ENCODE results near the gene SLC17A9.
A peak's percentile ranks its signal among the peaks of the same experiment; 100 is the strongest.

The SLC17A9 gene

DNA sequence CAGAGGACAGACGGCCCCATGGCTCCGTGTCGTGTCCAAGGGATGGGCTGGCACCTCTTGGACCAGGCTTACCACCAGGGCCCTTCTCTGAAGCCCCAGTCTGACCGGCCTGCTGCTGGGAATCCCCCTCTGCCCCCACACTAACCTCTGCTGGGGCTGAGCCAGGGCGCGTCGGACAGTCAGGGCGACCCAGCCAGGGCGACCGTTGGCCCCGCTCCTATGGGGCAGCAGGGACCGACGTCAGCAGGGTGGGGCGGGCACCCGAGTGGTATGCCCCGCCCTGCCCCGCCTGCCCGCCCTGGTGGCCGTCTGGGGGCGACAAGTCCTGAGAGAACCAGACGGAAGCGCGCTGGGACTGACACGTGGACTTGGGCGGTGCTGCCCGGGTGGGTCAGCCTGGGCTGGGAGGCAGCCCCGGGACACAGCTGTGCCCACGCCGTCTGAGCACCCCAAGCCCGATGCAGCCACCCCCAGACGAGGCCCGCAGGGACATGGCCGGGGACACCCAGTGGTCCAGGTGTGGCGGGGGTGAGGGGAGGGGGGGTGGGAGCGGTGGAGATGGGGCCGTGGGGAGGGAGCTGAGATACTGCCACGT is at the start of gene SLC17A9:
Gene SLC17A9, plus strand, starts transcription at position 337 of the 595 bp plus-strand sequence. Its CDS starts 122 bp downstream, at position 459.
- peak; percentile 61 for DNase-seq

GRCh38 chr20:62902926-62903615 is 49.4 kb upstream of the SLC17A9 start:
- DNase-seq, result no peak

DNA sequence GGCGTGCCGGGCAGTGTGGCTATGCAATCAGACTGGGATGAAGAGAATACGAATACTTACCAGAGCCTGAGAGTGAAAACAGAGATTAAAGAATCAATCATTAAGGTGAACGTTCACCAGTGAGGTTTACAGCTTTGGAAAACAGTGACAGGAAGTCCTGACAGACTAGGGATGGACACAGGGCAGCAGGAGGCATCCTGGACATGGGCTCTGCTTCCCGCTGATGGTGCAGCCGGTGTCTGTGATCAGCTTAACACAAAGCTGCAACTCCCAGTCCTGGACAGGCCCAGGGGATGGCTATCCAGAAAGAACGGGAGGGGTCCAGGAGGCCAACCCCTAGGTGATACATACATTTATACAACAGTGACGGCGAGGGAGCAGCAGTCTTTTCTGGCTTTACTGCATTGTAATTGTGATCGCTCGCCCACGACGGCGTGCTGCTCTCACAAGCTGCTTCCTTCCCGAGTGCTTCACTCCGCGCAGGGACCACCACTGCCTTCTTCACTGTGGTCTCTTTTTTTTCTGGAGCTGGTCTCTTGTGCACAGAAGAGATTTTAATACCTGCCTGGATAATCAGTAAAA is 46.9 kb upstream of the SLC17A9 start:
- DNase-seq, result no peak

DNA sequence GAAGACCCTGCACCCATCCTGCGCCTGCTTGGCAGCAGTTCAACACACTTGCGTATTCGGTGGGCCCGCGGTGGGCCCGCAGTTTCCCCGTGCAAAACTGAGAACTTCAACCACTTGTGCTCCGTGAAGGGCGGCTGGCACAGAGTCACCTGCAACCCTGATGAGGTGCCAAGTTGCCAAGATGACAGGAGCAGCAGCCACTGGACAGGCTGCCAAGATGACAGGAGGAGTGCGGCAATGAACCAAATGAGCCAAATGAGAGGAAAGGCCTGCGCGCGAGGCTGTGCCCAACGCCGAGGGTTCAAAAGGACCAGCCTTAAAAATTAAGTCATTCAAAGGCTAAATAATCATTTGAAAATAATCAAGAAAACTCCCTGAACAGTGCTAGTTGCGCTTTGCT is 46.3 kb upstream of the SLC17A9 start:
- no peak for DNase-seq

GRCh38 chr20:62906647-62907375 is 45.7 kb upstream of the SLC17A9 start:
- DNase-seq, result no peak

DNA sequence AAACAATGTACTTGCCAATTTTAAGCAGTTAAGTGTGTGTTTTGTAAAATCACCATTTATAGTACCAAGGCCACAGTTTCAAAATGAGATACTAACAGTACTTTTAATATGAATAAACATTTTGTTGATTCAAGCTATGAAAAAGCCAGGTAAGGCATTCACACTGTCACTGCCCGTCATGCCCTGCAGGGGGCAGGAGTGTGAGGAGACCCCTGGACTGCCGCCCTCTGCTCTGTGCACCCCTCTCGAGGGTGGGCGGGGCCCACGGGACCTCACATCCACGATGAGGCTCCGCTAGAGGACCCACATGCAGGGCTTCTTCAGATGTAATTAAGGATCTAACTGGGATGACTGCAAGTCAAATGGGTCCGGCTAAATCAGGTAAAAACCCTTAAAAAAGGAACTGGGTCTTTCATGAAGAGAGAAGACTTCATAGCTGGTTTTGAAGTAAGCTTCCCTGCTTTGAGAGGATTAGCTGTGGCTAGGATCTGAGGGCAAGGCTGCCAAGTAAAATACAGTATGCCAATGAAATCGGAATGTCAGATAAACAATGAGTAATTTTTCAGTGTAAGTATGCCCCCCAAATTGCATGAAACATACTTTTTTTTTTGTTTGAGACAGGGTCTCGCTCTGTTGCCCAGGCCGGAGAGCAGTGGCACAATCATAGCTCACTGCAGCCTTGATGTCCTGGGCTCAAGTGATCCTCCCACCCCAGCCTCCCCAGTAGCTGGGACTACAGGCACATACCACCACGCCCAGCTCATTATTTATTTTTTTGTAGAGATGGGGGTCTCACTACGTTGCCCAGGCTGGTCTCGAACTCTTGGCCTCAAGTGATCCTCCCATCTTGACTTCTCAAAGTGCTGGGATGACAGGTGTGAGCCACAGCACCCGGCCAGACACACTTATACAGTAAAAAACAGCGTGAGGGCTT is 44.9 kb upstream of the SLC17A9 start:
- peak; percentile 43 for DNase-seq

DNA sequence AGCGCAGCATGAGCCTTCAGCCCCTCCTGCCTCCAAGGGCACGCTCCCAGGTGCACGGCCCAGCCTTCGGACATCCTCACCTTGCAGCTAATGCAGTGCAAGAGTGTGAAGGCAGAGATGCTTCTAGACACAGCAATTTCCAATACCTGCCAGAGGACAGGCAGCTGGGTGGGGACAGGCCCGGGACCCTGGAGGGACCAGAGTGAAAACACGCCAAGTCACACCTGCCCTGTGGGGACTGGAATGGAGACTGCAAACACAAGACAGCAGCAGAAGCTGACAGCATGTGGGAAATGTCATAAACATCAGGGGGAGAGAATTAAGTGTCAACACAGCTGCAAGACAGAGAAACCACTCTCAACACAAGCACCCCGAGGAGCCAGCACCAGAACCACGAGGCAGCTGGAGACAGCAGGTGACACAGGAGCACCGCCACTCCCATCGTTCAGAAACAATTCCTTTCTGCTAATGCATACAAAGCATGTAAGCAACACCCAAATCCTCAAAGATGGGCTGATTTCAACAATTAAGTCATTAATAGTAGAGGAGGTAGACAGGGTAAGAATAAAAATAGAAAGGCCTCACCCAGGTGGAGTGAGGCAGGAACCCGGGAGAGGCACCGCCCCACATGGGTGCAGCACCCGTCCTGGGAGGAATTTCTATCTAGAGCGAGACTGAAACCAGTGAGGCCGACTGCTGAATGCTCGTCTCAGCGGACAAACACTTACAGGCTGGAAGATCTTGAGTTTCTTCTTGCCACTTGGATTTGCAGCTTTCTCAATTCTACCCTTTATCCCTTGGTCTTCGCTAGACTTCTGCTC is 43.3 kb upstream of the SLC17A9 start:
- DNase-seq, result no peak

DNA sequence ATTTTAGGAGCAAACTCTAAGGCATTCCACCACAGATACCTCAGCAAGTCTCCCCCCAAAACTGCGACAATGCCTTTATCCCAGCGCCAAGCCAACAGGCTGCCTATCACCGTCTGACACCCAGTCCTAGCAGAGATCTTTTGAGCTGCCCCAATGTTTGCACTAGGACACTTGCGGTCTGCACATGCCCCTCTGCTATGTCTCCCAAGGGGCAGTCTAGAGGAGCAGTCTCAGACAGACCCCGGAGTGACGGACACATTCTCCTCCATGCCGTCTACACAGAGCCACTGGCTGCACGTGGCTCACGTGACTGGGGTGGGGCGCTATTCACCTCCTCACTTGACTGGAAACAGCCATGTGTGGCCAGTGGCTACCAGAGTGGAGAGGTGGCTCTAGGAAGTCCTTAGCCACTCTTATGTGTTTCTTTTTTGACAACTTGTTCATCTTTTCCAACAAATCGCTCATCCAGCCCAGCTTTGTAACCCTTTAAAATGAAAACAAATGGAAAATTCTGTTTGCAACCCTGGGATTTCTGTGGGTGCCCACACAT is 42.2 kb upstream of the SLC17A9 start:
- no peak for DNase-seq

DNA sequence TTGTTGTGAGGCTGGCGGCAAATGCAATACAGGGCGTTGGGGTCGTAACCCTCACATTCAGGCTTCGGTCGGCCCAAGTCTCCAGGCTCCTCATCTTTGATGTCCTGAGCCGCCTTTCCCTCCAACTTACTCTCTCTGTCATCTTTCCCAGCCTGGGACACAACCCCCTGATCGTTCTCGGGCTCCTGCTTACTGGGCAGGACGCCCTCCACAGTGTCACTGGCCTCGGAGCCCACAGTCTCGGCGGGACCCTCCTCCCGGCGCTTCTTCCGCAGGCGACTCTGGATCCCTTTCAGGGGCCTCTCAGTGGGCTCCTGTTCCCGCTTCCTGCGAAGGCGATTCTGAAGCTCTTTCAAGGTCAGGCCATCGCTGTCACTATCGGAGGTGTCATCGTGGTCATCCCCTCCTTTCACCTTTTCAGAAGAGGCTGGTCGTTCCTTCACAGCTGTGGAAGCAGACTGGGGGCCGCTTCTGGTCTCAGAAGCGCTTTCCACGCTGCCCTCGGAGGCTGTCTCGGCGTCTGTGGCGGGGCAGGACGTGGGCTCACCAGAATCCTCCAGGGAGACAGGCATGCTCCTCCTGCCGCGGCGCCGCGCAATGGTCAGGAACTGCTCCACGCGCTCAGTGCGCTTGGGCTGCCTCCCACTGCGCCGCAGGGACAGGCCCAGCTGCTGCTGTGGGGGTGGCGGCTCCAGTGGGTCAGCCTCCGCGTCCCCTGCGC is 41.6 kb upstream of the SLC17A9 start:
- no peak for DNase-seq

DNA sequence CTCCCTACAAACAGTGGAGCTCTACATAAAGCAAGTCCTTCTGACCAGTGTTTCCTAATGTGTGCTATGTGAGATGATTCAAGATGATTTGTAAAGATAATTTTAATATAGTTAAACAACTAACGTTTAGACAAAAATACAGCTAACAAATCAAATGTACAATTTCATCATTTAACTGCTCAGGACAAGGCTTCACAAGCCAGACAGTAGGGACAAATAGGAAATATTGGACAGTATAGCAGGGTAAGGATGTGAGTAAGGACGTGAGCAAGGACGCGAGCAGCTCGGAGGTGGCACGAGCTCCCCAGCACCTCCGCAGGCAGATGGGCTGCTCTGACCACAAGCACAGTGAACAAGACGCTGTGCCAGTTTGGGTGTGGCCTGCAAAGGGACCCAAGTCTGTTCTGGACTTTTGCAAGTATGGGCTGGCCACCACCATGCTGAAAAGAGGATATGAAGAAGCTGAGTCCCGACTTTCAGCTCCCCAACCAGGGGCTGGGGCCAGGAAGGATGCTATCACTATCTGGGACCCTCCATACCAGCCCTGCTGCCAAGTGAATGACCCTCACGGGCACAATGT is 40.7 kb upstream of the SLC17A9 start:
- no peak for DNase-seq

- no peak for DNase-seq
These were observed 39.4 kb upstream of the SLC17A9 start for GRCh38 chr20:62913043-62913630.

DNA sequence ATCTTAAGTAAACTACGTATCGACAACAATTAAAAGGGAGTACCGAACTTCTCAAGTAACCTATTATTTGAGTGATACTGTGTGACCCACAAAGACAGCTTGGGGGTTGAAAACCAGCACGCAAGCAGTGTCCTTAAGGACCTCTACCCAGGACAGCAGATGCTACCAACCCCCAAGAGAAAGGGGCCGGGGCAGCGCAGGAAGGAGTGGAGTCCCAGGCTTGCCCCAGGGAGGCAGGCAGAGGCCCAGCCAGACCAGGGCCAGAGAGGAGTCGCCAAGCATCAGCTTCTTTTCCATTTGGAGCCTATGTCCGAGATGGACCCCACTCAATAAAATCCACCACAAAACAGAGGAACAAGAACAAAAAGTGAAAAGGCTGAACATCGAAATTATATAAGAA is 38.1 kb upstream of the SLC17A9 start:
- DNase-seq, result no peak

GRCh38 chr20:62914970-62915457 is 37.5 kb upstream of the SLC17A9 start:
- peak; percentile 28 for DNase-seq

- no peak for DNase-seq
These were observed 35.6 kb upstream of the SLC17A9 start for GRCh38 chr20:62916703-62917476.

DNA sequence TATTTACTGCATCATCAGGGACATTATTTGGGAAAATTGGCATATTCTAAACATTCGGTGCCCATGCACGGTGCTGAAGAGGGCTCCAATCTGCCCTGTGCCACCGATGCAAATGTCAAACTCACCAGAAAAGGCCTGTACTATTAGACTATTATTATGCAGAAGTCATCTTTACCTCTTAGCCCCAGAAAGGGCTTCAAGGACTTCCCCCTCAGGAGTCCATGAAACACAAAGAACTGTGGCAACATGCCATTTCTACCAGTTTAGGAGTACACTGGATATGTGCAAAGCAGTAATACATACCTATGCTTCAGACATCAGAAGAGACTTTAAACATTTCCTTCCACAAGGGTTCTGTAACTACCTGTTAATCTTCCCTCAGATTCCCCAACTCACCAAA is 34.8 kb upstream of the SLC17A9 start:
- DNase-seq, result no peak

GRCh38 chr20:62918147-62918546 is 34.4 kb upstream of the SLC17A9 start:
- DNase-seq, result peak; percentile 66

DNA sequence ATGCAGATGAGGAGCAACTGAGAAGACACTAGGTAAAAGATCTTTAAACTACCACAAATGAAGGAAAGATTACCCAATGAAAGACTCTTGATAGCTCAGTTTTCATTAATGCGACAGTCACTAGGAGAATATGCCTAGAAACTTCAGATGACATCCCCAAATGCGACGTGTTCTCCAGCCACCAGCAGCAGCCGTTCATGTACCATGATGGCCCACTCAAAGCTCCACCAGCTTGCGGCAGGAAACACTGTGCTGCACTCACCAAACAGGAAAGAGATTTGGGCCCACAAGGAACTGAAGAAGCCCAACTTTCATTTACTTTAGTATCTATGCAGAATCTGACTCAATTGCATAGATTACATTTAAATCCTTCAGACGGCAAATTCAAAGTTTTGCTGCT is 33.7 kb upstream of the SLC17A9 start:
- peak; percentile 82 for DNase-seq

GRCh38 chr20:62920039-62920645 is 32.4 kb upstream of the SLC17A9 start:
- DNase-seq, result no peak

Measured in activated CD4-positive, alpha-beta T cell treated with anti-CD3 and anti-CD28 coated beads, Interleukin-10, Interleukin-2, amounts not matched to agents 100 ng/mL and 50 ng/mL, durations not matched to agents 16 hours and 8 hours (primary cell).